HL-60 (cell line): ENCODE results near the gene ATP11A.

Experiments
- DNase-seq, 2 experiments: peaks; one replicate each; pipeline ENCODE4 v3.0.0-alpha.2; 2010 to 2020; ENCODE audit warnings: low read depth in 1 of 2, low spot score in 1 of 2
- H3K27ac ChIP-seq: fragments of 250-450 bp; sonication (Bioruptor Pico); replicated peaks from 2 replicates; pipeline ENCODE4 v1.5.1; 2020; ENCODE audit warnings: mild to moderate bottlenecking, moderate library complexity
- H3K27me3 ChIP-seq: fragments of 250-450 bp; sonication (Bioruptor Pico); 2 replicates; pipeline ENCODE4 v1.5.1; 2021; ENCODE audit warnings: mild to moderate bottlenecking, moderate library complexity; ENCODE audit not compliant: insufficient read depth, poor library complexity, severe bottlenecking
- H3K4me3 ChIP-seq: replicated peaks from 2 replicates; pipeline ENCODE4 v1.5.1; 2011; ENCODE audit warnings: mild to moderate bottlenecking, control low read depth, low read length; ENCODE audit not compliant: insufficient read depth
- CTCF ChIP-seq: IDR thresholded peaks from one replicate; pipeline ENCODE4 v1.5.1; 2011; ENCODE audit warnings: low read length, control low read depth, inconsistent platforms; ENCODE audit not compliant: insufficient read depth
- GABPA ChIP-seq: IDR thresholded peaks from 2 replicates; pipeline ENCODE4 v1.6.1; 2012; ENCODE audit warnings: low read depth
- POLR2AphosphoS5 ChIP-seq: IDR thresholded peaks from 2 replicates; pipeline ENCODE4 v1.6.1; 2012; ENCODE audit warnings: low read depth
- REST ChIP-seq: IDR thresholded peaks from 2 replicates; pipeline ENCODE4 v1.6.1; 2012; ENCODE audit warnings: low read depth; ENCODE audit not compliant: insufficient replicate concordance
- SPI1 ChIP-seq: IDR thresholded peaks from 2 replicates; pipeline ENCODE4 v1.6.1; 2012; ENCODE audit warnings: low read depth, mild to moderate bottlenecking, borderline replicate concordance

ATP11A gene

GRCh38 chr13:112825875-112826274 is 136.0 kb downstream of the ATP11A start:
- TF ChIP-seq GABPA: no peak
- Histone ChIP-seq H3K27ac (no peak overlapping the region), H3K27me3 (no peaks in the 10 kb centered on the region), H3K4me3 (no peak overlapping the region)
- DNase-seq: no peak

GRCh38 chr13:112826565-112826964 is 136.7 kb downstream of the ATP11A start:
- Histone ChIP-seq H3K27me3 (no peaks in the 10 kb centered on the region), H3K4me3 (no peak overlapping the region), H3K27ac (no peak overlapping the region)
- no peak for TF ChIP-seq GABPA
- TF ChIP-seq CTCF: no peak
- no peak for TF ChIP-seq POLR2AphosphoS5
- TF ChIP-seq SPI1: no peak
- no peak for TF ChIP-seq REST
- DNase-seq: no peak

GRCh38 chr13:112828082-112828699 is 138.4 kb downstream of the ATP11A start:
- Histone ChIP-seq H3K4me3 (no peak overlapping the region), H3K27me3 (no peaks in the 10 kb centered on the region), H3K27ac (no peak overlapping the region)
- no peak for TF ChIP-seq CTCF
- no peak for TF ChIP-seq GABPA
- no peak for TF ChIP-seq REST
- no peak for TF ChIP-seq POLR2AphosphoS5
- no peak for TF ChIP-seq SPI1
- no peak for DNase-seq

GRCh38 chr13:112828756-112829155 is 138.9 kb downstream of the ATP11A start:
- H3K27me3 ChIP-seq: no peaks in the 10 kb centered on the region
- H3K27ac ChIP-seq: no peak overlapping the region
- TF ChIP-seq CTCF: no peak
- TF ChIP-seq POLR2AphosphoS5: no peak
- no peak for TF ChIP-seq SPI1
- TF ChIP-seq GABPA: no peak
- TF ChIP-seq REST: no peak
- no peak overlapping the region for H3K4me3 ChIP-seq
- DNase-seq: no peak
